IMR-90 (cell line): Measurements from ENCODE around the gene SRSF5. TPM values are rescaled to one million over a fixed set of nuclear protein-coding genes. Genes with fewer than 3 reads are reported as not detected.

Source experiments
- ATAC-seq: fragments of 200-7000 bp; cut with Tn5 transposase; 2 replicates; pipeline ENCODE4 v1.9.1; 2020; ENCODE audit warnings: low read depth, mild to moderate bottlenecking, moderate library complexity
- BruUV-seq: library from RNA; stranded (reverse); fragments of 400-500 nt; replicated peaks from 2 replicates; lab custom pipeline; 2021; lab: Mats Ljungman, UMichigan
- CTCF ChIA-PET: fragments of 300-600 bp; formaldehyde crosslinking; extraction: SDS; loops from one replicate; lab custom pipeline; 2021; ENCODE audit warnings: antibody characterized with exemption; lab: Yijun Ruan, JAX
- POLR2A ChIA-PET: fragments of 300-600 bp; sonication (Branson Sonifier 250); formaldehyde crosslinking; loops from one replicate; lab custom pipeline; 2022; ENCODE audit warnings: antibody characterized with exemption; ENCODE audit not compliant: unreplicated experiment; lab: Charles Lee
- DNase-seq: peaks from one replicate; pipeline ENCODE4 v3.0.0; 2013
- H2AFZ ChIP-seq: replicated peaks from 2 replicates; pipeline ENCODE3; 2013; ENCODE audit warnings: low read length, mild to moderate bottlenecking; ENCODE audit not compliant: poor library complexity
- H2AK5ac ChIP-seq: 2 replicates; pipeline ENCODE4 v1.6.1; 2013; ENCODE audit warnings: low read depth, low read length, inconsistent platforms
- H2AK9ac ChIP-seq: replicated peaks from 2 replicates; pipeline ENCODE3; 2013; ENCODE audit warnings: mild to moderate bottlenecking, low read depth, low read length, moderate library complexity; ENCODE audit not compliant: poor library complexity
- H2BK120ac ChIP-seq: 2 replicates; pipeline ENCODE4 v1.6.1; 2013; ENCODE audit warnings: low read depth, low read length, inconsistent platforms
- H2BK15ac ChIP-seq: 3 replicates; pipeline ENCODE4 v1.6.1; 2013; ENCODE audit warnings: low read depth, low read length, inconsistent platforms
- H2BK20ac ChIP-seq: 2 replicates; pipeline ENCODE4 v1.6.1; 2013; ENCODE audit warnings: low read depth, mild to moderate bottlenecking, inconsistent platforms, low read length, moderate library complexity
- H2BK5ac ChIP-seq: 2 replicates; pipeline ENCODE4 v1.6.1; 2013; ENCODE audit warnings: mild to moderate bottlenecking, low read depth, low read length, inconsistent platforms; ENCODE audit not compliant: poor library complexity, severe bottlenecking
- H3K14ac ChIP-seq: replicated peaks from 2 replicates; pipeline ENCODE4 v1.6.1; 2013; ENCODE audit warnings: low read depth, low read length, inconsistent platforms
- H3K18ac ChIP-seq: 2 replicates; pipeline ENCODE4 v1.6.1; 2013; ENCODE audit warnings: low read depth, low read length, control low read depth
- H3K23ac ChIP-seq: 2 replicates; pipeline ENCODE4 v1.6.1; 2013; ENCODE audit warnings: low read depth, low read length, inconsistent platforms
- H3K27ac ChIP-seq: 2 replicates; pipeline ENCODE4 v1.5.1; 2013; ENCODE audit warnings: mild to moderate bottlenecking, control low read depth, low read length; ENCODE audit not compliant: insufficient read depth
- H3K27me3 ChIP-seq: 2 replicates; pipeline ENCODE4 v1.6.1; 2013; ENCODE audit warnings: low read length; ENCODE audit not compliant: control insufficient read depth, insufficient read depth
- H3K36me3 ChIP-seq: 2 replicates; pipeline ENCODE4 v1.6.1; 2013; ENCODE audit warnings: low read length, mixed read lengths; ENCODE audit not compliant: control insufficient read depth, insufficient read depth
- H3K4ac ChIP-seq: 2 replicates; pipeline ENCODE4 v1.6.1; 2013; ENCODE audit warnings: low read depth, low read length, inconsistent platforms
- H3K4me1 ChIP-seq: 2 replicates; pipeline ENCODE4 v1.6.1; 2013; ENCODE audit warnings: low read length, mixed read lengths; ENCODE audit not compliant: control insufficient read depth, insufficient read depth
- H3K4me2 ChIP-seq: 2 replicates; pipeline ENCODE4 v1.6.1; 2013; ENCODE audit warnings: low read depth, mild to moderate bottlenecking, control low read depth, low read length, moderate library complexity
- H3K4me3 ChIP-seq: 2 replicates; pipeline ENCODE4 v1.5.1; 2013; ENCODE audit warnings: low read depth, mild to moderate bottlenecking, control low read depth, low read length, moderate library complexity; ENCODE audit not compliant: insufficient read depth
- H3K56ac ChIP-seq: 2 replicates; pipeline ENCODE4 v1.6.1; 2013; ENCODE audit warnings: low read length, inconsistent platforms; ENCODE audit not compliant: insufficient read depth; ENCODE audit errors: extremely low read depth
- H3K79me1 ChIP-seq, 2 experiments: 2 replicates each; pipeline ENCODE4 v1.6.1; 2013; ENCODE audit warnings: low read length in 2 of 2, inconsistent platforms in 1 of 2, low read depth in 1 of 2
- H3K9ac ChIP-seq: 2 replicates; pipeline ENCODE4 v1.6.1; 2013; ENCODE audit warnings: low read depth, low read length, control low read depth
- H3K9me1 ChIP-seq: 2 replicates; pipeline ENCODE4 v1.6.1; 2013; ENCODE audit warnings: low read length, inconsistent platforms; ENCODE audit not compliant: insufficient read depth
- H3K9me3 ChIP-seq: 2 replicates; pipeline ENCODE4 v1.6.1; 2013; ENCODE audit warnings: low read length; ENCODE audit not compliant: control insufficient read depth, insufficient read depth
- H4K20me1 ChIP-seq: 2 replicates; pipeline ENCODE4 v1.6.1; 2013; ENCODE audit warnings: low read length, inconsistent platforms; ENCODE audit not compliant: insufficient read depth
- H4K5ac ChIP-seq: 2 replicates; pipeline ENCODE4 v1.6.1; 2013; ENCODE audit warnings: mild to moderate bottlenecking, low read depth, low read length, control low read depth
- H4K8ac ChIP-seq, 2 experiments: 2 replicates each; pipeline ENCODE4 v1.6.1; 2013; ENCODE audit warnings: low read depth in 2 of 2, low read length in 2 of 2, control low read depth in 1 of 2, inconsistent platforms in 1 of 2
- H4K91ac ChIP-seq: 2 replicates; pipeline ENCODE4 v1.6.1; 2013; ENCODE audit warnings: low read depth, low read length, inconsistent platforms; ENCODE audit not compliant: insufficient read depth
- BHLHE40 ChIP-seq: fragments of 150-350 bp; IDR thresholded peaks from 2 replicates; pipeline ENCODE4 v1.6.1; 2016; ENCODE audit warnings: mild to moderate bottlenecking, low read depth, low read length
- CEBPB ChIP-seq: IDR thresholded peaks from 2 replicates; pipeline ENCODE4 v1.6.1; 2012; ENCODE audit warnings: low read depth, low read length, improper control_type of control experiment
- CHD1 ChIP-seq: IDR thresholded peaks from 2 replicates; pipeline ENCODE4 v1.6.1; 2012; ENCODE audit warnings: low read depth, low read length, improper control_type of control experiment
- CTCF ChIP-seq: conservative IDR thresholded peaks from 2 replicates; pipeline ENCODE4 v1.5.1; 2012; ENCODE audit warnings: mild to moderate bottlenecking, low read depth, low read length, improper control_type of control experiment
- ELK1 ChIP-seq: fragments of 150-350 bp; IDR thresholded peaks from 2 replicates; pipeline ENCODE4 v1.6.1; 2016; ENCODE audit warnings: low read depth, mild to moderate bottlenecking, low read length, moderate library complexity, borderline replicate concordance
- FOS ChIP-seq: fragments of 150-350 bp; IDR thresholded peaks from 2 replicates; pipeline ENCODE4 v1.6.1; 2016; ENCODE audit warnings: low read depth, low read length
- MAFK ChIP-seq: IDR thresholded peaks from 2 replicates; pipeline ENCODE4 v1.6.1; 2012; ENCODE audit warnings: low read depth, low read length, improper control_type of control experiment
- MAZ ChIP-seq: IDR thresholded peaks from 2 replicates; pipeline ENCODE4 v1.6.1; 2012; ENCODE audit warnings: low read depth, mild to moderate bottlenecking, low read length, improper control_type of control experiment, moderate library complexity, borderline replicate concordance
- MXI1 ChIP-seq: IDR thresholded peaks from 2 replicates; pipeline ENCODE4 v1.6.1; 2012; ENCODE audit warnings: low read depth, mild to moderate bottlenecking, low read length, moderate library complexity, borderline replicate concordance
- NFE2L2 ChIP-seq: fragments of 150-350 bp; IDR thresholded peaks from 2 replicates; pipeline ENCODE4 v1.6.1; 2016; ENCODE audit warnings: low read depth, mild to moderate bottlenecking, low read length
- POLR2A ChIP-seq: IDR thresholded peaks from 2 replicates; pipeline ENCODE4 v1.6.1; 2012; ENCODE audit warnings: mild to moderate bottlenecking, low read depth, low read length
- RAD21 ChIP-seq: IDR thresholded peaks from 2 replicates; pipeline ENCODE4 v1.6.1; 2012; ENCODE audit warnings: low read length, improper control_type of control experiment
- RCOR1 ChIP-seq: IDR thresholded peaks from 2 replicates; pipeline ENCODE4 v1.6.1; 2012; ENCODE audit warnings: mild to moderate bottlenecking, low read length, improper control_type of control experiment; ENCODE audit not compliant: insufficient replicate concordance
- RFX5 ChIP-seq: IDR thresholded peaks from 2 replicates; pipeline ENCODE4 v1.8.0; 2012; ENCODE audit warnings: low read depth, mild to moderate bottlenecking, low read length, moderate library complexity
- SMC3 ChIP-seq: fragments of 150-350 bp; IDR thresholded peaks from 2 replicates; pipeline ENCODE4 v1.6.1; 2016; ENCODE audit warnings: low read depth, mild to moderate bottlenecking, antibody characterized with exemption, low read length, moderate library complexity
- USF2 ChIP-seq: fragments of 150-350 bp; IDR thresholded peaks from 2 replicates; pipeline ENCODE4 v1.6.1; 2017; ENCODE audit warnings: mild to moderate bottlenecking, antibody characterized with exemption, low read length, low read depth
- WGBS, 2 experiments: methylation state at CpG; one replicate each; pipeline versions ENCODE4 v1.1.5 to v1.1.7; 2013; ENCODE audit warnings: missing lambda C conversion rate in 2 of 2; ENCODE audit not compliant: insufficient read length in 1 of 2; ENCODE audit errors: extremely low coverage in 2 of 2; 5-methylcytosine and 5-hydroxymethylcytosine counted together
- dilution Hi-C: fragments of 300-500 bp; cut with HindIII; formaldehyde crosslinking; loops from one replicate; pipeline ENCODE4 v1.14.3; 2018; ENCODE audit warnings: low sequenced_read_pairs; ENCODE audit not compliant: unreplicated experiment
- in situ Hi-C: fragments of 300-500 bp; cut with MboI; formaldehyde crosslinking; loops from 3 replicates; pipeline ENCODE4 v1.14.3; 2019; ENCODE audit warnings: low sequenced_read_pairs, inconsistent platforms, mixed read lengths
- intact Hi-C: fragments of 100-400 bp; cut with micrococcal nuclease; formaldehyde crosslinking; loops from 2 replicates; pipeline ENCODE4 v1.10.0; 2022
- polyA plus RNA-seq, 3 experiments: library from polyadenylated mRNA; depleted of rRNA; stranded (reverse); fragments of >200 nt; gene quantifications; 2 replicates each; pipeline ENCODE4 v1.2.3, GENCODE V29; 2012; ENCODE audit warnings: low replicate concordance in 1 of 3
- total RNA-seq: library from RNA; depleted of rRNA; stranded (reverse); fragments of >200 nt; gene quantifications from 2 replicates; pipeline ENCODE4 v1.2.3, GENCODE V29; 2012

The SRSF5 gene
- total and polyA plus RNA-seq, 2 of the 4 experiments (the other 2 are of a cell fraction) = 29.4 to 229 TPM

GRCh38 chr14:69755784-69756183, 11.2 kb upstream of the SRSF5 start:
- Histone ChIP-seq H3K9me3 (no peaks in the 10 kb centered on the region), H2BK5ac (no peak overlapping the region), H3K36me3 (no peaks in the 10 kb centered on the region), H2AK5ac (no peak overlapping the region), H2AK9ac (no peak overlapping the region), H2AFZ (no peak overlapping the region), H3K18ac (no peak overlapping the region), H3K79me1 (no peaks in the 10 kb centered on the region), H3K14ac (no peak overlapping the region), H3K23ac (no peak overlapping the region), H3K56ac (no peak overlapping the region), H4K20me1 (no peaks in the 10 kb centered on the region), H3K4me2 (no peak overlapping the region), H2BK120ac (no peak overlapping the region), H2BK15ac (no peak overlapping the region), H3K4me3 (no peak overlapping the region), H3K4ac (no peak overlapping the region), H3K4me1 (peaks cover 1% of the 10 kb centered on the region; the same call in 1 of the 2 replicates), H4K5ac (no peak overlapping the region), H3K27ac (no peak overlapping the region), H4K91ac (no peak overlapping the region), H3K9me1 (no peaks in the 10 kb centered on the region), H2BK20ac (no peak overlapping the region), H3K9ac (no peak overlapping the region), H4K8ac (no peak overlapping the region), H3K27me3 (no peaks in the 10 kb centered on the region; the same call in 1 of the 2 replicates)
- dilution Hi-C loops (no loop called here), in situ Hi-C loops (no loop called here), intact Hi-C loops (no loop called here)
- CTCF ChIA-PET = no interaction called here
- DNase-seq (no peak), ATAC-seq (peak; percentile 44; the same call in 1 of the 2 replicates)
- WGBS, 2 experiments = 0% methylated on average over 1 of the region's 2 CpGs; no CpG with 5 or more reads in 1 of the 2 experiments
- POLR2A ChIA-PET = no interaction called here
- no TSS peak for BruUV-seq
- TF ChIP-seq CEBPB (no peak), BHLHE40 (no peak), RCOR1 (no peak), FOS (no peak), MAFK (no peak), MAZ (no peak), RAD21 (no peak), POLR2A (no peak), SMC3 (no peak), CTCF (no peak), MXI1 (no peak), USF2 (no peak), NFE2L2 (no peak), CHD1 (no peak), ELK1 (no peak), RFX5 (no peak)
